ENCODE data around the gene ARHGAP44. TPM values are rescaled to one million over a fixed set of nuclear protein-coding genes. Genes with fewer than 3 reads are reported as not detected.

Gene ARHGAP44
- total RNA-seq, 1 donor from 2014 or later, result 8.6 TPM

DNA sequence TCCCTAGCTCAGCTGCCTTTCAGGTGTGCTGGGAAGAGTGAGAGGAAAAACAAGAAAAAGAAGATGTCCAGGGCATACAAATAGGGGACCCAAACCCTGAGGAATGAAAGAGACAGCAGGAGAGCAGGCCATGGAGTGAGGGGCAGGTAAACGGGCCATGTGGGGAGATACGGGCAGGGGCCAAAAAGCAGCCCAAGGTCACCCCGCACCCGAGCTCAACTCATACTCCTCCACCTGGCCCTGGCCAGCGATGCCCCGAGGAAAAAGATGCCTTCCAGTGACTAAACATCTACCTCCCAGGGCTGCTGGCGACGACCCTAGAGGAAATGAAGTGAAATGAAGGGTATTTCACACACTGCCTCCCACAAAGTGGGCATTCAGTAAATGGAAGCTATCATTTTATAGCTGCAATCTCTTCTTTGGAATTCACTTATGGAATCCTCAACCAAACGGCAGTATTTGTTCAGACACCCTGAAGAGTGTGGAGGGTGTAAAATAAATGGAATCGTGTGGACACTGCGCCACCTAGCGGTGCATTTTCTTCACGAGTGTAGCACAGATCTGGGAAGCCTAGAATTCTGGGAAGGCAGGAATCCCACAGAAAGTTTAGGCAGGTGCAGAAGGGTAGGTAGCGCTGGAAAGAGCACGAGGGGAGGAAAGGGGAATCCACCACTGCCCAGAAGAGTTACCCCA lies 213.6 kb downstream of the ARHGAP44 start:
- DNase-seq (ENCODE audit: missing footprints), result no peak
- ATAC-seq, result peak; percentile 84
- intact Hi-C loops (cut with DNase I), result loop anchor here (5.0 to 10.0 kb wide), 4 partner anchors 76 to 821 kb away; no protein-coding TSS in a partner anchor

DNA sequence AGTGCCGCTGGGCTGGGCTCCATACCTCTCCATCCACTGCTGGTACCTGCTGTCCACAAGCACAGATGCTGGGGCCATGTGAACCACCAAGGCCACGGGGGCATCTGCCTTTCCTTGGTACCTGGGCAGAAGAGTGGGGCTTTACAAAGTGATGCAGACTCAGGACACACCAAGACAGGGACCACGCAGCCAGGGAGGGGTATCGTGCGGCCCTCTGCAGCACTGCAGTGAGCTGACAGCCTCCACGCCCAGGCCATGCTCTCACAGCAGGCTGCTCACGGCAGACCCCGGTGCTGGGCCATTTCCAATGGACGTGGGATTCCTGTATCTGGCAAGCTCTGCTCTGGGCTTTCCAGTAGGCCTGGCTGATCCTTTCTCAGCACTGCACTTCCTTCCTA lies 214.2 kb downstream of the ARHGAP44 start:
- ATAC-seq, result peak; percentile 23
- DNase-seq (ENCODE audit: missing footprints), result no peak

GRCh38 chr17:13003927-13004326 lies 214.6 kb downstream of the ARHGAP44 start:
- ATAC-seq (no peak), DNase-seq (ENCODE audit: missing footprints) (no peak)
- intact Hi-C loops (cut with DNase I), result loop anchor here (5.0 to 10.0 kb wide), 4 partner anchors 77 to 822 kb away; no protein-coding TSS in a partner anchor

More for the DNA sequence above, 214.2 kb downstream of the ARHGAP44 start:
- intact Hi-C loops (cut with DNase I), result loop anchor here (5.0 to 10.0 kb wide), 4 partner anchors 76 to 821 kb away; no protein-coding TSS in a partner anchor

GRCh38 chr17:13004336-13004735 lies 215.0 kb downstream of the ARHGAP44 start:
- no peak for DNase-seq (ENCODE audit: missing footprints)
- no peak for ATAC-seq

DNA sequence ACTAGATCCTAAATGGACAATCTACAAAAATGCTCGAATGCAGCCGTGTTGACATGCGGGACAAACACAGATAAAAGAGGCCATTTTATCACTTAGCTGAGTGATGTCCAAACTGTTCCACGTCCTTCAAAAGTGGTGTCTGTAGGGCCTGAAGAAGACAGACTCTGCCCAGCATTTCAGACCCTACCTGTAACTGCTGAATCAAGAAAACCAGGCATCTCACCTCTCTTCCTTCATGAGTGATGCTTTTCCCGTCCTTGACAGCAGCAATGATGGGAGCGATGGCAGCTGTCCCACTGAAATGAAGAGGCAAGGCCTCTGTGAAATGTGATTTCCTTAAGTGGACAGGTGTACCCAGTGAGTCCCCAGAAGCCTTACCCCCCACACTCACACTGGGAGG lies 216.2 kb downstream of the ARHGAP44 start:
- ATAC-seq (no peak), DNase-seq (ENCODE audit: missing footprints) (no peak)
- intact Hi-C loops (cut with DNase I), result loop anchor here (10.0 kb wide), 2 partner anchors 461 to 751 kb away; no protein-coding TSS in a partner anchor

More at GRCh38 chr17:13004336-13004735, 215.0 kb downstream of the ARHGAP44 start:
- intact Hi-C loops (cut with DNase I), result loop anchor here (5.0 to 10.0 kb wide), 4 partner anchors 77 to 822 kb away; no protein-coding TSS in a partner anchor

DNA sequence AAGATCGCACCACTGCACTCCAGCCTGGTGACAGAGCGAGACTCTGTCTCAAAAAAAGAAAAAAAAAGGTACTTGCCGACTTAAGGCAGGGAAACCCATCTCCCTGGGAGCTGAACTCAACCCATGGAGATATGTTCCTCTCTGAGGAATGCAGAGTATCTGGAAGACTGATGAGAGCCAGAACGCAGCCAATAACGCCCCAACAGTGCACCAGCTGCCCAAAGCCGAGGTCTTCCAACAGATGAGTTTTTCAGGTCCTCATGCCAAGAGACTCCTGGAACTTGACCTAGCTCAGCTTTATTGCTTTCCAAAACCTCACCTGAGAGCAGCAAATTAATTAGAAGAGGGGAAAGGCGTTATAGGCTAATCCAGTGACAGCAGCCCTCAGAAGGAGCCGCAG lies 219.2 kb downstream of the ARHGAP44 start:
- intact Hi-C loops (cut with DNase I), result loop anchor here (10.0 kb wide), 2 partner anchors 464 to 754 kb away; no protein-coding TSS in a partner anchor

GRCh38 chr17:13010959-13011358 lies 221.7 kb downstream of the ARHGAP44 start:
- ATAC-seq, result no peak

More for the DNA sequence above, 219.2 kb downstream of the ARHGAP44 start:
- DNase-seq (ENCODE audit: missing footprints), result no peak
- no peak for ATAC-seq

GRCh38 chr17:13014801-13015200 lies 225.5 kb downstream of the ARHGAP44 start:
- ATAC-seq, result no peak
- no peak for DNase-seq (ENCODE audit: missing footprints)
- intact Hi-C loops (cut with DNase I), result no loop called here

More at GRCh38 chr17:13010959-13011358, 221.7 kb downstream of the ARHGAP44 start:
- no peak for DNase-seq (ENCODE audit: missing footprints)
- intact Hi-C loops (cut with DNase I), result no loop called here

DNA sequence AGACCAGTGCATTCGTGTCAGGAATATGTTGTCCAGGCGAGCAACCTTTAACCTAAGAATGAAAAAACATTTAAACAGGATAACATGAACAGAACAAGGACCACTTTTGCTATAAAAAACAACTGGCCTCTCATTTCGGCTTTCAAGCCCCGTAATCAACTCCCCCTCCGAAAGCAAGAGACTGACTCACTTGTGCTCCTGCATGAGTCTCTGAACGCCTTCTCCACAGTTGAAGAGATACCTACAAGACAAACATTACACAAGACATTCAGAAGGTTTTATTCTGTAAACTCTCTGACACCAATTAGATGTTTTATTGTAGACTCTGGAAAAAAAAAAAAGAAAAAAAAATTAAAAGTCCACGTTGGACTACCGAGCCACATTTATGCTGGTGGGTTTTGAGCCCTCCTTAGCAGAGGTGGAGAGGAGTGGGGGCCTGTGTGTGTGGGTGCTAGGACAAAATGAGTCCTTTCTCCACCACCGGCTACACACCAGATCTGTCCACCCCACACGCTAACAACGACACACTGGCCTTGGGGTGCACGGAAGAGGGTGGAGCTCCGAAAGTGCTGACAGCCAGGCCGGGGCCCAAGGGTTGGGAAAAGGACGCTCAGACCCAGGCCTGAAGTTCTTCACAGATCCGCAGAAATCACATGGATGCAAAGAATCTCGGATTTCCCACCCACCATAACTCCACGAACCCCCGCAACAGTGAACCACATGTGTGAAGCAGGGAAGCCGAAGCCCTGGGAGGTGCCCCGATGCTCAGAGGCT lies 227.8 kb downstream of the ARHGAP44 start:
- DNase-seq (ENCODE audit: missing footprints) (no peak), ATAC-seq (no peak)
- intact Hi-C loops (cut with DNase I), result no loop called here

DNA sequence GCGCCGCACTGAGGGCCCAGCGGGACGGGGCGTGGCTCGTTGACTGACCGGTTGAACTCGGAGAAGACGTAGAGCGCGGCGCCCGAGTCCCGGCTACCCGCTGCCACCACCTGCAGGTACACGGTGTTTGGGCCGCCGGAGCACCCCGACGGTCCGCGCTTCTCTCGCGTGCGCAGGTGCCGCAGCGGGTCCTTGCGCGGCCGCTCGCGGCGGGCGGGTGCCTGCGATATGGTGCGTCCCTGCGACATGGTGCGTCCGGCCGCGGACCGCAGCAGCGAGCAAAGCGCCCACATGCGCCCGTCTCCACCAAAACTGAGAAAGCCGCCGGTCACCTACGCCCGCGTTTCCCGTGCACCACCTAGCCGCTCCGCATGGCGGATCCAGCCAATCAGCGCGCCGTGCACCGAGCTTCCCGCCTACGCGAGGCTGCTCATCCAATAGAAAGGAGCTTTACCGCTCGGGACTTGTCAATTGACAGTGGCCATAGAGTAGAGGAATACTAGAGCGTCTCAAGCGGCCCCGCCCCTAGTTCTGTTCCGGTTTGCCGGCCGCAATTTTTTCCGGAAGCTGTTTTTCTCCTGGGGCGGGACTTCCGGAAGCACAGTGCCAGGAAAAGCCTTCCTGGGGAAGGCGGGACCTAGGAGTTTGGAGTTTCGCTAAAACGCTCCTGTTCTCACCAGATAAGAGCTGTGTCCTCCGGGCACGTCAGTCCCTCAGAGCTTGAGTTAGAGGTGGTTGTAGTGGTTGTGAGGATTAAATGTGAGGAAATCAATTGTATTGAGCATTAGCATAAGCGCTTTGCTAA lies 228.6 kb downstream of the ARHGAP44 start, which contains the start of gene ELAC2:
TSS of gene ELAC2 (minus strand) at position 373 of the 805 bp plus-strand sequence. CDS start at position 293, 80 bp downstream.
- ATAC-seq (peak; percentile 100), DNase-seq (ENCODE audit: missing footprints) (peak; percentile 98)
- intact Hi-C loops (cut with DNase I), result no loop called here

GRCh38 chr17:13024016-13024415 lies 234.7 kb downstream of the ARHGAP44 start:
- no peak for DNase-seq (ENCODE audit: missing footprints)
- intact Hi-C loops (cut with DNase I), result no loop called here
- ATAC-seq, result no peak

GRCh38 chr17:13024526-13025257 lies 235.4 kb downstream of the ARHGAP44 start:
- intact Hi-C loops (cut with DNase I), result no loop called here
- peak; percentile 92 for ATAC-seq
- DNase-seq (ENCODE audit: missing footprints), result peak; percentile 79

DNA sequence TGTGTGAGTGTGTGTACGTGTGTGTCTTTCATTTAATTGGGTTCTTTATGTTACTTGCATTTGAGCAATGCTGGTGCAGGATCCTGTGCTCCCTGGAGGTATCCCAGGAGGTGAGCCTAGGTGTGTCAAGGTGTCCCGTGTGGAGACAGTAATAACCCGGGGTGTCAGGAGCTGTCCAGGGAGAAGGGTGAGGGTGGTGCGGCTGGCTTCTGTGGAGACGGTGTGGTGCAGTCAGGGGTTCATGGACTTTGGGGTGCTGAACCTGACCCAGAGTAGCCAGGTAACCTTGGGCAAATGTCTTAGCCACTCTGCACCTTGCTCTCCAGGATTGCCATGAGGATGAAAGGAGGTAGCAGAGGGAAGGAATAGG lies 235.9 kb downstream of the ARHGAP44 start:
- intact Hi-C loops (cut with DNase I), result no loop called here
- DNase-seq (ENCODE audit: missing footprints) (no peak), ATAC-seq (no peak)

DNA sequence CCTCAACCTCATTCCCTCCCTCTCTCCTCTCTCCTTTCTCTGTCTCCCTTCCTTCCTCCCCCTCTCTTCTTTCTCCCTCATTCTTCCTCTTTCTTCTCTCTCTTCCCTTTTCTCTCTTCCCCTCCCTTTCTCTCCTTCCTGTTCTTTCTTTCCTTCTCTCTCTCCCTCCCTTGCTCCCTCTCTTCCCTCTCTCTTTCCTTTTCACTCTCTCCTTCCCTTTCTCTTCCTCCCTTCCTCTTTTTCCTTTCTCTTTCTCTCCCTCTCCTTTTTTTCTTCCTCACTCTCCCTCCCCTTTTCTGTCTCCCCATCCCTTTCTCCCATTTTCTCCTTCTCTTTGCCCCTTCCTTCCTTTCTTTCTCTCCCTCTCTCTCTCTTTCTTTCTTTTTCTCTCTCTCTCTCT lies 236.4 kb downstream of the ARHGAP44 start:
- no peak for DNase-seq (ENCODE audit: missing footprints)
- intact Hi-C loops (cut with DNase I), result no loop called here
- ATAC-seq, result no peak

- intact Hi-C loops (cut with DNase I), result no loop called here
- no peak for ATAC-seq
These were observed 237.9 kb downstream of the ARHGAP44 start for GRCh38 chr17:13027246-13027645.

GRCh38 chr17:13029340-13029739 lies 240.0 kb downstream of the ARHGAP44 start:
- no peak for DNase-seq (ENCODE audit: missing footprints)
- ATAC-seq, result no peak
- intact Hi-C loops (cut with DNase I), result no loop called here

More at GRCh38 chr17:13027246-13027645, 237.9 kb downstream of the ARHGAP44 start:
- no peak for DNase-seq (ENCODE audit: missing footprints)

GRCh38 chr17:13030056-13030455 lies 240.8 kb downstream of the ARHGAP44 start:
- intact Hi-C loops (cut with DNase I), result no loop called here
- no peak for ATAC-seq
- DNase-seq (ENCODE audit: missing footprints), result no peak

Measured in Right ventricle myocardium inferior (tissue), 1 donor.